OCI-LY1 (cell line): ENCODE results near the gene EPB41L1.

Experiments used
- H2AFZ ChIP-seq: fragments of 200-600 bp; sonication (generic), shearing (Covaris generic); 2 replicates; pipeline ENCODE4 v1.6.0; 2014; ENCODE audit warnings: antibody characterized with exemption, mild to moderate bottlenecking, low read length
- H3F3A ChIP-seq: fragments of 200-600 bp; sonication (generic), shearing (Covaris generic); 2 replicates; pipeline ENCODE4 v1.6.0; 2014; ENCODE audit warnings: mild to moderate bottlenecking, antibody characterized with exemption, low read length, moderate library complexity; ENCODE audit not compliant: insufficient read depth
- H3K27ac ChIP-seq: fragments of 200-600 bp; sonication (generic); 2 replicates; pipeline ENCODE4 v1.5.1; 2014; ENCODE audit warnings: low read length, mixed run types, mild to moderate bottlenecking, low read depth; ENCODE audit not compliant: poor library complexity, severe bottlenecking
- H3K27me3 ChIP-seq: fragments of 200-600 bp; sonication (generic); 2 replicates; pipeline ENCODE4 v1.6.0; 2014; ENCODE audit warnings: antibody characterized with exemption, mild to moderate bottlenecking, low read length, moderate library complexity; ENCODE audit not compliant: insufficient read depth
- H3K36me3 ChIP-seq: fragments of 200-600 bp; sonication (generic); 2 replicates; pipeline ENCODE4 v1.6.1; 2014; ENCODE audit warnings: mild to moderate bottlenecking, antibody characterized with exemption, low read length, moderate library complexity, mixed read lengths; ENCODE audit not compliant: insufficient read depth
- H3K4me1 ChIP-seq: fragments of 200-600 bp; sonication (generic); 2 replicates; pipeline ENCODE4 v1.5.1; 2014; ENCODE audit warnings: mild to moderate bottlenecking, low read length, moderate library complexity; ENCODE audit not compliant: insufficient read depth, severe bottlenecking
- H3K4me2 ChIP-seq: fragments of 200-600 bp; sonication (generic), shearing (Covaris generic); 2 replicates; pipeline ENCODE4 v1.6.1; 2014; ENCODE audit warnings: low read length
- H3K4me3 ChIP-seq: fragments of 200-600 bp; sonication (generic); 2 replicates; pipeline ENCODE4 v1.5.1; 2014; ENCODE audit warnings: low read length, low read depth, mild to moderate bottlenecking, mixed read lengths; ENCODE audit not compliant: poor library complexity, severe bottlenecking
- H3K79me2 ChIP-seq: fragments of 200-600 bp; shearing (Covaris generic); 2 replicates; pipeline ENCODE4 v1.6.1; 2016; ENCODE audit warnings: mixed run types, low read length, mixed read lengths; ENCODE audit not compliant: insufficient read depth
- H3K9ac ChIP-seq: fragments of 200-600 bp; sonication (generic), shearing (Covaris generic); 2 replicates; pipeline ENCODE4 v1.6.1; 2014; ENCODE audit warnings: mild to moderate bottlenecking, low read length, mixed read lengths
- H3K9me2 ChIP-seq: fragments of 200-600 bp; sonication (generic), shearing (Covaris generic); 2 replicates; pipeline ENCODE4 v1.6.1; 2014; ENCODE audit warnings: low read depth, mild to moderate bottlenecking, low read length, mixed read lengths
- H3K9me3 ChIP-seq: fragments of 200-600 bp; shearing (Covaris generic); 2 replicates; pipeline ENCODE4 v1.6.1; 2014; ENCODE audit warnings: low read length, mixed read lengths
- H4K20me1 ChIP-seq: fragments of 200-600 bp; sonication (generic), shearing (Covaris generic); 2 replicates; pipeline ENCODE4 v1.6.0; 2016; ENCODE audit warnings: mild to moderate bottlenecking, low read length; ENCODE audit not compliant: insufficient read depth
- CTCF ChIP-seq: fragments of 200-600 bp; sonication (generic), shearing (Covaris generic); IDR thresholded peaks from 2 replicates; pipeline ENCODE4 v1.5.1; 2017; ENCODE audit warnings: mild to moderate bottlenecking, antibody characterized with exemption, low read length, moderate library complexity, mixed read lengths
- EZH2 ChIP-seq: fragments of 200-600 bp; sonication (generic), shearing (Covaris generic); IDR thresholded peaks from 2 replicates; pipeline ENCODE4 v1.8.0; 2017; ENCODE audit warnings: borderline replicate concordance, mixed run types, mild to moderate bottlenecking, antibody characterized with exemption, low read length, moderate library complexity, mixed read lengths

EPB41L1 gene

GRCh38 chr20:36154700-36155628 lies at the start of gene EPB41L1:
EPB41L1 (plus strand) TSS chr20:36154740; CDS start chr20:36173778, 19,038 bp downstream.
- Histone ChIP-seq H3K36me3 (no peaks in the 10 kb centered on the region), H4K20me1 (no peaks in the 10 kb centered on the region), H3K4me2 (peak within 1 kb of the TSS; percentile 56; the same call in 1 of the 2 replicates), H3K9ac (no peak within 1 kb of the TSS), H3K4me1 (peaks cover 4% of the 10 kb centered on the region), H3K9me3 (no peaks in the 10 kb centered on the region), H3F3A (no peaks in the 10 kb centered on the region), H3K4me3 (peak within 1 kb of the TSS; percentile 45), H3K27ac (no peak within 1 kb of the TSS), H2AFZ (no peak within 1 kb of the TSS), H3K27me3 (peaks cover 4% of the 10 kb centered on the region; the same call in 1 of the 2 replicates), H3K79me2 (no peaks in the 10 kb centered on the region), H3K9me2 (no peaks in the 10 kb centered on the region)
- TF ChIP-seq CTCF (no peak), EZH2 (no peak)

- Histone ChIP-seq H3K4me1 (no peaks in the 10 kb centered on the region), H3K27me3 (no peaks in the 10 kb centered on the region), H3K9me2 (no peaks in the 10 kb centered on the region), H3K79me2 (no peaks in the 10 kb centered on the region), H2AFZ (no peak overlapping the region), H3F3A (no peaks in the 10 kb centered on the region), H4K20me1 (no peaks in the 10 kb centered on the region), H3K27ac (no peak overlapping the region), H3K9me3 (no peaks in the 10 kb centered on the region), H3K4me2 (no peak overlapping the region), H3K4me3 (no peak overlapping the region), H3K9ac (no peak overlapping the region), H3K36me3 (no peaks in the 10 kb centered on the region)
- TF ChIP-seq CTCF (no peak), EZH2 (no peak)
Observed at GRCh38 chr20:36104856-36105255, 49.7 kb upstream of the EPB41L1 start.

GRCh38 chr20:36105711-36106226 lies 48.8 kb upstream of the EPB41L1 start:
- Histone ChIP-seq H2AFZ (no peak overlapping the region), H3K9me2 (no peaks in the 10 kb centered on the region), H3K4me1 (no peaks in the 10 kb centered on the region), H4K20me1 (no peaks in the 10 kb centered on the region), H3K9ac (no peak overlapping the region), H3K4me3 (no peak overlapping the region), H3K27ac (no peak overlapping the region), H3K79me2 (no peaks in the 10 kb centered on the region), H3K36me3 (no peaks in the 10 kb centered on the region), H3K27me3 (no peaks in the 10 kb centered on the region), H3K9me3 (no peaks in the 10 kb centered on the region), H3K4me2 (no peak overlapping the region), H3F3A (no peaks in the 10 kb centered on the region)
- TF ChIP-seq CTCF, result no peak
- no peak for TF ChIP-seq EZH2
